Measurements from ENCODE around the gene PTPN23.
"Not testable (repeated sequence)": the region's sequence is repeated elsewhere in the genome, so short reads cannot be mapped to it uniquely, and the experiment has no call there.

GRCh38 chr3:47360110-47360517 lies 20.7 kb upstream of the PTPN23 start:
- TF ChIP-seq CTCF, EP300, POLR2A (IDR thresholded peaks at IDR 0.05): not testable (repeated sequence)
